ENCODE data around the gene PAXIP1. TPM values are rescaled to one million over a fixed set of nuclear protein-coding genes. Genes with fewer than 3 reads are reported as not detected.
A peak's percentile ranks its signal among the peaks of the same experiment; 100 is the strongest.

The PAXIP1 gene
- total RNA-seq, 1 experiment from 2014 or later = 17.0 TPM

DNA sequence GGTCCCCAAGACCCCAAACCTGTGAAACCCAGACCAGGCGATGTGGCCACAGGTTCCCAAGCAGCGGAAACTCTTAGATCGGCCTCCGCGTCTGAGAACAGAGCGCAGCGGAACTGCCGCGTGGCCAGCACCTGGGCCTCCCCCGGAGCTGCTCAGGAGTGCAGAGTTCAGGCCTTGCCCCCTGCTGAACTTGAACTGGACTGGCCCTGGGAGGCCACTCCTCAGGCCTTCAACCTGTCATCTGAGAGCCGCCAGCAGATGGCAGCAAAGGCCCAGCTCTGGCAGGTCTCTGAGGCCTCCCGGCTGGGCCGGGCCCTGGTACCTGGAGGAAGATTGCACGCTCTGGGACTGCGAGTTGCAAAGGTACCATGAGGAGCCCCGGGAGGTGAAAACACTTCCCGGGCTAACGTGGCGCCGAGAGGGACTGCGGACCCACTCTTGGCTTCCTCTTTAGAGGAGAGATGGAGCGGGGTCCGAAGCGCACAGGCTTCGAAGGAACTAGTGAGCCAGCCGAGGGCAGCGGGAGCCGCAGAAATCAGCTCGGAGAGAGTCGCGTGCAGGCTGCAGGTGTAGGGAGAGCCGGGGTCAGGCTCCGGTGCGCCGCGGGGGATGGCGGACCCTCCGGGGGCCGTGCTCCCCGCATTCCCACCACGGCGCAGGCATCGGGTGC, 89.2 kb downstream of the PAXIP1 start:
- DNase-seq (ENCODE audit: low spot score) = peak; percentile 89

DNA sequence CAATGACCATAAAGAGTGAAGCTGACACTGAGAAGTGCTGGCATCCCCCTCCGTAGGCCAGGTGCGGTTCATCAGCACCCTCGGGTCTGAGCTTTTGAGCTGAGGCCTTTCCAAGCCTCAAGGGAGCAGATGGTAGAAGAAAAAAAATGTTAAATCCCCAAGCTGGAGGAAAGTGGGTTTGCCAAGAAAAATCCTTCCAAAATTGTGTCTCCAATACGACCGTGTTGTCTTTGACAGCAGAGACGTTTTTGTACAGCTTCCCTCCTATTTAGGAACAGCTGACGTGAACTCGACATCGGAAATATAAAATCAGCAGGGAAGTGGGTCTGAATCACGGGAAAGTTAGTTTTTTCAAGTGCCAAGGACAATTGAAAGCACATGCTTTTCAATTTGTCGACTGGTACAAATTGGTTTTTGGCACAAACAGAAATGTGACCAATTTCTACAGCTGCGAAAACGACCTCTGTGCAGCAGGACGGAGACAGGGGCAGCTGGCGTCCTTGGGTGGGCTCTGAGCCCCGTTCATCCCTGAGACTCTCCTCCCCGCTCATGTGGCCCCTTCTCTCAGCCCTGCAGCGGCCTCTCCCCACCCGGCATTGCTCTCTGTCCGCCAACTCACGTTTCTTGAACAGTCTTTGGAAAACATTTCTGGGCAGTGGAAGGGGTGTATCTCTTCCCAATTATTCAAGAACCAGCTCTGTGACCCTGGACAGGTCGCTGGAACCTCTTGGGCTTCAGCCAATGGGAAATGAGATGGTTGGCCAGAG, 89.9 kb downstream of the PAXIP1 start:
- DNase-seq (ENCODE audit: low spot score) = no peak

DNA sequence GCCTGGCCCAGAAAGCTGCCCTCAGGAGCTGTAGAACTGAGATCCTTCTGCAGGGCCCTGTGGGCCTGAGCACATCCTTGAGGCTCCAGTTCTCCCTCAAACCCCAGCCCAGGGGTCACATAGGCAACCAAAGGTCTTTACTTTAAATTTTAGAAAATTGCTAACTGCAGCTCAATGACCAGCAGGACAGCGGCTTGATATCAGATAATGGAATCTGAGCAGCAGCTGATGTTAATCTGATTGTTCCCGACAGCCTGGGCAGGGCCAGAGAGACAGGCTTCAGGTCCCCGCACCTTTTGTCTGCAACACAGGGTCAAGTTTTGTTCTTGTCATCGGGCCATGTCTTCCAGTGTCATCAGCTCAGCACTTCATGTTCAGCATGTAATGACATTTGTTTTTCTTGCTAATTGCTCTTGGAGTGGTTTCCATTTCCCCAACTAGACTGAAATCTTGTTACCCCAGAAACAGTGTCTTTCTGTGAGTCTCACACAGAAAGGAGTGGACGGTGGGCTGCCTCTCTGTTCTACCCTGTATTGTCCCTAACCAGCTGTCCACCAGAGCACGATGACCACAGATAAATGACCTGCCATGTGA, 91.0 kb downstream of the PAXIP1 start:
- DNase-seq (ENCODE audit: low spot score) = no peak

DNA sequence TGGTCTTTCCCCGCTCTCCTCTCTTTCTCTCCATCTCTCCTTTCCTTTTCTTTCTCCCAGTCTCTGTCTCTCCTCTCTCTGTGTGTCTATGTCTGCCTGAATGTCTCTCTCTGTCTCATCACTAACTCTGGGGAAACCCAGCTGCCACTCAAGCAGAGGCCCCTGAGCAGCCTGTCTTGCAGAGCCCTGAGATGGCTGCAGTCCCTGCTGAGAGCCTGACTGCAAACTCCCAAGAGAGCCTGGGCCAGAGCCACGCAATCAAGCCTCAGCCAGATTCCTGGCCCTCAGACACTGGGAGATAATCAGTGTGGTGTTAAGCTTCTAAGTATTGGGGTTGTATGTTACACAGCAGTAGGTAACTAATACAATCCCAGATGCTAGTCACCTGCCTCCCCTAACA, 91.5 kb downstream of the PAXIP1 start:
- no peak for DNase-seq (ENCODE audit: low spot score)

DNA sequence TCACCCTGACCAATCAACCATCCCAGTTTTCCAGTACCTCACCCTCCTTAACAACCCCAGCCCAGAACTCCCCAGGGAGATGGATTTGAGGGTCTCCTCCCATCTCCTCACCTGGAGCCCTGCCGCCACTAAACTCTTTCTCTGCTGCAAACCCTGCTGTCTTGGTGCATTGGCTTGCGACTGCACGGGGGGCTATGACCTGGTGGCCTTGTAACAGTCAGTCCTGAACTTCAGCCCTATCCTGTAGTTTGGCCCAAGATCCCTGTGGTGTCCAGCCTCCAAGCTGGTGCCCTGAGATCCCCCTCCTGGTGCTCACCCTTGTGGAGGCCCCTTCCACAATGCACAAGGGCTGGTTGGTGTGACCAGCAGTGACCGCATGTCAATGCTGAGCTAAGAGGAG, 91.9 kb downstream of the PAXIP1 start:
- no peak for DNase-seq (ENCODE audit: low spot score)

DNA sequence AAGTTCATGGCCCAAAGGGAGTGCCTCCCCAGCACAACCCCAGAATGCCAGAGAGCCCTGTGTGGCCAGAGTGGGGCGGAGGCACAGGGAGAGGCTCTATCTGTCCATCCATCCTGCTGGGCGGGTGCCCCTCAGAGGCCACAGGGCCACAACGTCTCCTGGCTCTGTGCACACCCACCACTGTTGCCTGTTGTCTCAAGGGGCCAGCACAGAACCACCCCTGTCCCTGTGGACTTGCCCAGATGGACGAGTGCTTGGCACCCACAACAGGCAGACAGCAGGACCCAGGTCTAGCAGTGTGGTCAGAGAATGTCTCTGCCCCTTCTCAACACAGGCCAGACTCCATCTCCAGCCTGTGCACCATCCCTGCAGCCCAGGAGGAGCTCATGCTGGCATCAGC, 92.8 kb downstream of the PAXIP1 start:
- no peak for DNase-seq (ENCODE audit: low spot score)

DNA sequence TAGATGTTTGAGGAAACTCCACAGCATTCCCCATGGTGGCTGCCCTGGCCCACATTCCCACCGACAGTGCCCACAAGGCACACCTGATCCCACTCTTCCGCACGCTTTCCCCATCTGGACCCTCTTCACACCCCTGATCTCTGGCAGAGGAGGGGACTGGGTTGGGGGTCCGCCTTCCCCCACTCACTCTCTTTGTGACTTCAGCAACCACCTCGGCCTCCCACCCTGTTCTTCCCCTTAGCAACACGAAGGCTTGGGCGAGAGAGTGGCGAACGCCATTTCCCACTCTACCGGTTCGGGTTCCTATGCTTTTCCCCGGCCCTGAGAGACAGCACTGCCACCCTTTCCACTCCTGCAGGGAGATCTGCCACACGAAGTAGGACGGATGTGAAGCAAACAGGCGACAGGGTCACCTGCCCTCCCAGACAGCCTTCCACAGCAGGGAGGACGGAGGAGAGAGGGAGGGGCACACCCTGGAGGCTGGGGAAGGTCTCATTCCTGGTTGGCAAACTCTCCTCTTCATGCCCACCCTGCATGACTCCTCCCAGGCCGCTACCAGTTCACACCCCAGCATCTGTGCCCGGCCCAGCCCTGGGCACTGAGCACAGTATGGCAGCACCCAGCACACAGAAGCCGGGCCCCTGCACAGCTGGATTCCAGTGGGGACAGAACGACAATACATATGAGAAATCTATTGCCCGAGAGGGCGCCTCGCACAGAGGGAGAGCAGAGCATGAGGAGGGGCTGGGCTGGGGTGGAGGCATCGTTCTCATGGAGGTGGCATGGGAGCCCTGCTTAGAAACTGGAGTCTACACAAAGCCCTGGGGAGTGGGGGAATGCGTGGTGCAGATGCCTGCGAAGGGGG, 93.5 kb downstream of the PAXIP1 start:
- DNase-seq (ENCODE audit: low spot score) = no peak

DNA sequence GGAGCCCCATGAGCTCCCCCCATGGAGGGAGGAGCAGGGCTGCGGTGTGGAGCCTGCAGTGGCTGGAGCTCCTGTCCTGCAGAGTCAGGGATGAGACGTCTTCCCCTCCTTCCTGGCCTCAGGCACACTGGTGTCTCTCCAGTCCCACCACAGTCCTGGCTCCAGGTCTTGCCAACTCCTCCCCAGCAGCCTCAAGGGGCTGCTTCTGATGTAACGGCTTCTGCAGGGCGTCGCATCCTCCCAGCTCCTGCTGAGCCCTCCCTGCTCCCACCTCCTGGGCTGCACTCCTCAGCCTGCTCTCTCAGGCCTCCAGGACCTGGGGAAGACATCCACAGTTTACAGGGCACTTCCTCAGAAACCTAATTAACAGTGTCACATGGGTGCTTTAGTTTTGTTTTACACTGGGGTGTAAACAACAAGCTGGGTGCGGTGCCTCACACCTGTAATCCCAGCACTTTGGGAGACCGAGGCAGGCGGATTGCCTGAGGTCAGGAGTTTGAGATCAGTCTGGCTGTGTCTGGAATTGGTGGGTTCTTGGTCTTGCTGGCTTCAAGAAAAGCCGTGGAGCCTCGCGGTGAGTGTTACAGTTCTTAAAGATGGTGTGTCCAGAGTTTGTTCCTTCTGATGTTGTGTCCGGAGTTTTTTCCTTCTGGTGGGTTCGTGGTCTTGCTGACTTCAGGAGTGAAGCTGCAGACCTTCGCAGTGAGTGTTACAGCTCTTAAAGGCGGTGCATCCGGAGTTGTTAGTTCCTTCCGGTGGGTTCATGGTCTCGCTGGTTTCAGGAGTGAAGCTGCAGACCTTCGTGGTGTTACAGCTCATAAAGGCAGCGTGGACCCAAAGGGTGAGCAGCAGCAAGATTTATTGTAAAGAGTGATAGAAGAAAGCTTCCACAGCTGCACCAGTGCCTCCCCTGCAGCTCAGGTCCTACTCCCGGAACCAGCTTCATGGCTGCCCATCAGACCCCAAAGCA, 95.0 kb downstream of the PAXIP1 start:
- no peak for DNase-seq (ENCODE audit: low spot score)

DNA sequence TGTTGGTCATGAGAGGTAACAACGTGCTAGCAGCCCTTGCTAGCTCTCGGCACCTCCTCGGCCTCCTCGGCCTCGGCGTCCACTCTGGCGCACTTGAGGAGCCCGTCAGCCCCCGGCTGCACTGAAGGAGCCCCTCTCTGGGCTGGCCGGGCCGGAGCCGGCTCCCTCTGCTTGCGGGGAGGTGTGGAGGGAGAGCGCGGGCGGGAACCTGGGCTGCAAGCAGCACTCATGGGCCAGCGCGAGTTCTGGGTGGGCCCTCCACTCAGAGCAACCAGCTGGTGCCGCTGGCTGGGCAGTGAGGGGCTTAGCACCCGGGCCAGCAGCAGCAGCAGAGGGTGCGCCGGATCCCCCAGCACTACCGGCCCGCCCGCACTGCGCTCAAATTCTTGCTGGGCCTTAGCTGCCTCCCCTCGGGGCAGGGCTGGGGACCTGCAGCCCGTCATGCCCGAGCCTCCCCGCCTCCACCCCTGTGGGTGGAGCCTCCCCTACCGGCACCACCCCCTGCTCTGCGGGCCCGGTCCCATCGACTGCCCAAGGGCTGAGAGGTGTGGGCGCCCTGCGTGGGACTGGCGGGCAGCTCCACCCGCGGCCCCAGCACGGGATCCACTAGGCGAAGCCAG, 96.1 kb downstream of the PAXIP1 start:
- DNase-seq (ENCODE audit: low spot score) = no peak

DNA sequence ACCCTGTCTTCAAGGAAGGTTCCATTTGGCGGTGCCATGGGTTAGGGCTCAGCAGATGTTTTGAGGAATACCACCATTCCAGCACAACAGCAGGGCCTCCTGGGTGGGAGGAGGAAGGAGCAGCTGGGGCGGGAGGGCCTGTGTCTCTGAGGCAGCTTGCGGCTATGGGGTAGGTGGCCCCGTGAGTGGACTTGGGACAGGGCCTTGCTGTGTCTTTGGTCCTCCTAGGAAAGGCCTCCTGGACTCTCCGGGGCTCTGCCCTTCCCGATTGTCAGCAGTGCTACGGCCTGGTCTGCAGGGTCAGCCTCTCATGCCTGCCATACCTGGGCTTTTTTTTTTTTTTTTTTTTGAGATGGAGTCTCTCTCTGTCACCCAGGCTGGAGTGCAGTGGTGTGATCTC, 96.7 kb downstream of the PAXIP1 start:
- no peak for DNase-seq (ENCODE audit: low spot score)

DNA sequence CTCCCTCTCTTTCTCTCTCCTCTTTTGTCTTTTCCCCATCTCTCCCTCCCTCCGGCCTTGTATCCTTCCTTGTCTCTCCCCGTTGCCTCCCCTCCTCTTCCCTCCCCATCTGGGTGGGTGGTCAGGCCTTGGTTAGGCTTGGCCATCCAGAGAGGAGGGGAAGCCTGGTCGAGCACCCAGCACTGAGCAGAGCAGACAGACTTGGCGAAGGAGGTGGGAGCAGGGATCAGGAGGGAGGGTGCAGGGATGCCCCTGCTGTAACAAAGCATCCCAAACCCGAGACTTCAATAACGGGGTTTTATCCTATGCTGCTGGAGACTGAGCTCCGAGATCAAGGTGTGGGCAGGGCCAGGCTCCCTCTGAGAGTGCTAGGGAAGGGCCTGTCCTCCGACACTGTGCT, 97.3 kb downstream of the PAXIP1 start:
- DNase-seq (ENCODE audit: low spot score) = no peak

DNA sequence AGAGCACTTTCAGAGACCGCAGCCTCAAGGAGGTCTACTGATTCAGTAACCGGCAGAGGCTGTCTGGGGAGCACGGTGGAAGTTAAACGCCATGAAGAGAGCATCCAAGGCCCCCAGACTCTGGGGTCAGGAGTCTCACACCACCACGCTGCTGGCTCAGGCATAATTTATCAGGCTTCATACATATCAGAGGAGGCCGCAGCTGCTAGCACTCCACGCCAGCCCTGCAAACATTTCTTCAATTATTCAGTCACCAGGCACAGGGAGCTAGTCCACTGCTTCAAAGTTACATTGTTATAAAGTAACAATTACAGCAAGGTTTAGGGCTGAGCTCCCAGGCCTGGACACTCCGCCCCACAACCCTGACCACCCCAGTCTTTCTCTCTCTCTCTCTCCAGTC, 97.8 kb downstream of the PAXIP1 start:
- DNase-seq (ENCODE audit: low spot score) = no peak

DNA sequence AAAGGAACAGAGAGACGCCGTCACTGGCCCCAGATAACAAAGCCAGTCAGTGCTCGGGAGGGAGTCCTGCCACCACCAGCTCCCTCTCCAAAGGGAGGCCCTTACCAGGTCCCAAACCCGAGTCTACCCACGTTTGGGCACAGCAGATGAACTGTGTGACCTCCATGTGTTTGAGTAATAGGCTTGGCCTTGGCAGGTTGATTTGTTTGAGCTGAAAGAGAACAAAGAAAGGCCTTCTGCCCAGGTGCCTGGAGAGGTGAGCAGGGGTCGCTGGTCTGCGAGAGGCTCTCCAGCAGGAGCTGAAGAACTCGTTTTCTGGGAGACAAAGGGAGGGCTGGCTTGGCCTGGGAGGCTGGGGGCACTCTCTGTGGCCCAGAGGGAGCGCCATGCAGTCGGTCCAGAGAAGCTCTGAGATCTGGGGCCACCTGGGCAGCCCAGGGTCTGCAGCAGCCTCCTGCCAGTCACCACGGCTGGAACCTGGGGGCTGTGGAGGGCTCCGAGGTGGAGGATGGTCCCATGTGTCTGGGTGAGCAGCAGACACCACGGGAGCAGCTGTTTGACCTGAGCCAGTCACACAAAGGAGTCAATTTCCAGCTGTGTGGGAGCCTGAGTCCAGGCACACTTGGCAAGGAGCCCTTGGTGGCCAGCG, 99.7 kb downstream of the PAXIP1 start:
- no peak for DNase-seq (ENCODE audit: low spot score)

DNA sequence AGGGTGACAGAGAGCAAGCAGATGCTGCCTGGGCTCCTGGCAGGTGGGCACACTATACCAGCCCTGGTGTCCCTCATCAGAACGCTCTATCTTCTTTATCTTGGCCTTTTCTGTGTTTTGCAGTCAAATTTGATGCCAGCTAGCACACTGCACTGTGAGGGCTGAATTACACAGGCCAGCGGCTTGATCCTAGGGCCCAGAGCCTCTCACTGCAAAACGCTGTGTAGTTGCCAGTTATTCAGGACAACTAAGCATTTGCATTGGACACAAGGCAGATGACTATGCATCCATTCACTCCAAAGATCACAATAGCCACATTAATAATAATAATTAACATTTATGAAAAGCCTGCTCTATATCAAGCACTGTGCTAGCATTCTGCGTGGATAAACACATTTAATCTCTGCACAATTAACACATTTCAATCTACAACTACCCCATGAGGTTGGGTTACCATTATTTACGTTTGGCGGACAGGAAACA, 100.3 kb downstream of the PAXIP1 start:
- no peak for DNase-seq (ENCODE audit: low spot score)

DNA sequence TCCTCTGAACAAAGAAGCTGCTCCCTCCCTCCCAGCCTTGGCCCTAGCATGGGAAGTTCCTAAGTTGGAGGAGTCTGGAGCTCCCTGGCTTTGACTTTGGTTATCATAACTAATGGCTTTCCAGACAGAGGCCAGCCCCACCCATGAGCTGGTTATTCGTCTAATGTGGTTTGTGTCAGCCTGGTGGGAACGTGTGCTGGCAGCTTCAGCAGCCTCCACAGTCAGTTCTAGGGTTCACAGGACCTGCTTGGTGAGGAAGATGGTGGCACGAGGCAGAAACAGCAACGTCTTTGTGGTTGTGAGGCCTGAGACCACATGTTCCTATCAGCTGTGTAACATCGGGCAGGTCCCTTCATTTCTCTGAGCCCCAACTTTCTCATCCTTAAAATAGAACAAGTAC, 103.1 kb downstream of the PAXIP1 start:
- no peak for DNase-seq (ENCODE audit: low spot score)

DNA sequence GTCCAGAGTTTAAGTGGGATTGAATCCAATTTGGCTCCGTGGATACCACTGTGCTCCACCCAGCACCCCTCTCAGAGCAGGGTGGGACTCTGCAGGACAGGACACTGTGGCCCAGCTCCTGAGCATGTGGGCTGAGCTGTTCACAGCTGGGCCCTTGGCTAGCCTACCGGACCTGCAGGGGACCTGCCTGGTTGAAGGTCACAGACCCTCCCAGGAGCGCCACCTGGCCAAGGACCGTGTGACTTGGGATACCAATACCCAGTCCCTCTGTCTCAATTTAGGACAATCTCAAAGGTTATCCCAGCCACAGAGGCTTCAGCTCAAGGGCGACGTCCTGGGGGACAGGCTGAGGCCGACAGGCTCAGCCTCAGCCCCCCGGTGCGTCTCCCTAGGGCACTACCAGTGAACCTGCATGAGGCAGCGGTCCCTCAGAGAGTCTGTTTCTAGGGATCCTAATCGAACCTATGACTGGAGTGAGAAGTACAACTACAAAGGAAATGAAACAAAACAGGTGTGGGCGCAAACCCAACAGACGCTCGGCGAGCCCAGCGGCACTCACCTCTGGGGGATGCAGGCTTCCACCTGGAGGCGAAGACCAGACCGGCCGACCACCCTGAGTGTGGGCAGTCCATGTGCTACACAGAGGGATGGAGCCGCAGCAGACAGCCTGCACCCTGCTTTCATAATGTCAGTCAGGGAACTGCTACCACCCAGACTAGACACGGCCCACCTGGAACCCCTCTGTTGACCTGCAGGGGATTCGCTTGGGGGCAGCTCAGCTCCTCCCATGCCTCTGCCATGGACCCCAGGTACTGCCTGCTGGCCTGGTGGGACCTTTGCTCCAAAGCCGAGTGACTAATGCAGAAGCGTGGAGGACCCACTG, 103.7 kb downstream of the PAXIP1 start:
- no peak for DNase-seq (ENCODE audit: low spot score)

DNA sequence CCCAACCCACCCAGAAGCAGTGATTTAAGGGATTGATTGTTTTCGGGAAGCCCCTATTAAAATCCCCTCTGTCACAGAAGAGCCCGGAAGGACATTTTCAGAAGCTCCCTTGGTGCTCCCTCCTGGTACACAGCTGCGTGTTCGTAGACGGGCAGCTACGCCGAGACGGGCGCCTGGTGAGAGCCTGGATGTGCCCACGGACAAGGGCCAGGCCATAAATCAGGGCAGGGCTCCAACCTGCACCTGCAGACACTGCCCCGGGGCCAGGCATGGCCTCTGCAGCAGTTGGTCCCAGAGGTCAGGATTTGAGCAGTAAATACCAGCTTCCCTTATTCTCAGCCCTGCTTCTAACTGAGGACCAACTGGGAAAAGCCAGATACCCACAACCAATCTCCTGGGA, 106.8 kb downstream of the PAXIP1 start:
- DNase-seq (ENCODE audit: low spot score) = no peak
